Activated CD4-positive, alpha-beta T cell treated with anti-CD3 and anti-CD28 coated beads, Interleukin-2, amount 50 U/mL, for 1 hour (primary cell): ENCODE data around the gene CACNA1H.
A peak's percentile ranks its signal among the peaks of the same experiment; 100 is the strongest.

Source experiments
- DNase-seq: peaks from one replicate; pipeline ENCODE4 v3.0.0-alpha.2; 2020

CACNA1H gene

DNA sequence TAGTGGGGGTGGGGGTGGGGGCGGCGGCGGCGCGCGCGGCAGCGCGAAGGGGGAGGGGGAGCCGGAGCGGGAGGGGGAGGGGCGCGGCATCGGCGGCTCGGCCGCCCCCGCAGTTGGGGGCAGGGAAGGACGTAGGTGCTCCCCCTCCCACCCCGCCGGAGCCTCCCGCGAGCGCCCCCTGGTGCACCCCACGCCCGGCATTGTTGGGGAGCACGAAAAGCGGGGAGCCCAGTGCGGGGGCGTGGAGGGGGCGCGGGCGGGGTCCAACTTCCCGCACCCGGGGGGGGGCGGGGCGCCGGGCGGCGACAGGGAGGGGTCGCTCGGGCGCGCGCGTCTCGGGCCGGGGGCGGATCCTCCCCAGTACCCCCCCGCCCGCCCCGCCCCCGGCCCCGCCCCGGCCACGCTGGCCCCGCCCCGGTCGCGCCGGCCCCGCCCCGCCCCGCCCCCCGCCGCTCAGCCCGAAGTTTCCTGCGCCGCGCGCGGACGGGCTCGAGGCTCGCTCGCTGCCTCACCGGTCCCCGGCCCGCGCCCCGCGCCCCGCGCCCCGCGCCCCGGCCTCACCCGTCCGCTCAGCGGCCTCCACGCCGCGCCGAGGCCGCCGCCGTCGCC lies at the start of gene CACNA1H:
Gene CACNA1H (plus strand): TSS at position 456 of the 609 bp plus-strand sequence. CDS start 632 bp downstream, outside the sequence.
- DNase-seq, result peak; percentile 65

DNA sequence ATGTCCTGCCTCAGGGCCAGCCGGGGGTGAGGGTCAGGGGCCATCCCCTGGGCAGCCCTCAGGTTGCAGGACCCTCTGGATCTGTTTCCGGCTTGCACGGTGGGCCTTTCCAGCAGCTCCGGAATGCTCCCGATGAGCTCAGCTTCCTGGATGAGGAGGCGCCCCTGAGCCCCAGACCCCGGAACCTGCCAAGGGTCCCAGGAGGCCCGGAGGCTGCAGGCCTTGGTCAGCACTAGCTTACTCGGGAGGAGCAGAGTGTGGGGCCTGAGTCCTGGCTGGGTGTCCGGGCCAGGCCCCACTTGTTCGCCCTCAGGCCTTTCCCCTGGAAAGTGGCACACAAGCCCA lies 49.3 kb upstream of the CACNA1H start:
- no peak for DNase-seq

DNA sequence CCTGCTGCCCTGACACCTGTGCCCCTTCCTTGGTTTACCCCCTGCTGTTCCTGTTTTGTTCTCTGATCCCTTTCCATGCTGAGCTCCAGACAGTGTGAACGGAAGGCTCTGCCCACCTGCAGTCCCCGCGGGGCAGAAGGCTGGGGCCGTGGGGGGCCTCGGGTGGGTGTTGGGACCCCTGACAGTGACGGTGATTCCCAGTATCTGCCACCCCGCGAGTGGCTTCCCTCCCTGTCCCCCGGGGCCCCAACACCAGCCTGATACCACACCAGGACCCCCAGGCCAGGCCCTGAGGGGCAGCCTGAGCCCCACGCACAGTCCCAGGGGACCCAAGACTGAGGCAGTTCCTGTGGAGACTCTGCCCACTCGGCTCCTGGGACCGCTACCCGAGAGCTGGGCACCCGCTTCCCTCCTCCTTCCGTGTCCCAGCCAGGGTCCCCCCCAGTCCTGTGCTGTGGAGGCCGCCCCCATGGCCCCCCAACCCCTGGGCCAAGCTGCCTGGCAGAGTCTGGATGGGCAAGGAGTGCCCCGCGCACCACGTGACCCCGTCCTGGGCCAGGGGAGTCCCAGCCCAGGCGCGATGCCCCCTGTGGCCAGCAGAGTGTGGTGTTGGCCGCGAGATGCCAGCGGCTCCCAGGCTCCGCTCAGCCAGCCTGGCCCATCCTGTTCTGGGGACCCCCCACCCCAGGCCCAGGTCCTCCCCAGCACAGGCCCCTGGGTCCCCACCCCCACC lies 46.9 kb upstream of the CACNA1H start:
- DNase-seq, result peak; percentile 39

DNA sequence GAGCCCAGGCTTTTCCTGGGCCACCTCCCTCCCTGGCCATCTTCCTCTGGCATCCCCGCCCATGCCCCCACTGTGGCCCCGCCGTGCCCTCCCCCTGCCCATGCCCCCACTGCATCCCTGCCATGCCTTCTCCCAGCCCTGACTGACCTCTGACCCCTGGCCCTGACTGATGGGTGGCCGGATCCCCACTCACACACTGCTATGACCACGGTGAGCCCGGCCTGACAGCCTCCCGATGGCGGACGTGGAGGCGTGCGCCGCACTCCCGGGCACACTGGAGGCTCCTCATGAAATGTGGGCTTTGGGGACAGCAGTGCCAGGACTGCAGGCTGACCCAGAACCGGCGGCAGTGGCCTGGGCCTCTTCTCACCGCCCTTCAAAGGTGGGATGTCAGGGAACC lies 46.2 kb upstream of the CACNA1H start:
- DNase-seq, result no peak

DNA sequence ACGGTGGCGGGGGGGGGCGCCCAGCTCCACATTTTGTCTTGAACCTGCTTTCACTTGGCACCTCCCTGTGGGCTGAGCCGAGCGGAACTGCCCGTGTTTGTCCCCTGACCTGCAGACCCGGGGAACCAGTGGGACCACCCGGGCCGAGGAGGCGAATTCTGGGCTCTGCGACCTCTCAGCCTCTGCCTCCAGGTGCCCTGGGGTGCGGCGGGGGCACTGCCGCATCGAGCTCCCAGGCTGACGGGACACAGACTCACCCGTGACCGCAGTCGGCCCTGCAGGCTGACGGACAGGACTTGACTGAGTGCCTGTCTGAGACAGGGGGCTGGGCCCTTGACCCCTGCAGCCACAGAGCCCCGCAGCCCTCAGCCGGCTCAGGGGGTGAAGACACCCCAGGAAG lies 45.8 kb upstream of the CACNA1H start:
- DNase-seq, result no peak

DNA sequence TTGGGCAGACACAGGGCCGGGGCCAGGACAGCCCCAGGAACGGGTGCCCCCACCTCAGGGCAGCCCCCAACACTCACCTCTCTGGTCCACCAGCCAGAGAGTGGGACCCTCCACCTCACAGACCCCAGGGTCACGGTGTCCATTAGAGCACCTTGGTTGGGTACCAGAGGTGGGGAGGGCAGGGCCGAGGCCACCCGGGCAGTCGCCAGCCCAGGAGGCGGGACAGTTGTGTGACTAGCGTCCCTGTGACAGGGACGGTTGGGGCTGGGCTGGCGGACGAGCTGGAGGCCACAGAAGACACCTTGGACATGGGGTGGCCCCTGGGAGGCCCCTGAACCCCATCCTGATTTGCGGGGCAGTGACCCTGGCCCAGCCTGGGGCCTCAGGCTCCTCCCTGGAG lies 45.2 kb upstream of the CACNA1H start:
- no peak for DNase-seq

DNA sequence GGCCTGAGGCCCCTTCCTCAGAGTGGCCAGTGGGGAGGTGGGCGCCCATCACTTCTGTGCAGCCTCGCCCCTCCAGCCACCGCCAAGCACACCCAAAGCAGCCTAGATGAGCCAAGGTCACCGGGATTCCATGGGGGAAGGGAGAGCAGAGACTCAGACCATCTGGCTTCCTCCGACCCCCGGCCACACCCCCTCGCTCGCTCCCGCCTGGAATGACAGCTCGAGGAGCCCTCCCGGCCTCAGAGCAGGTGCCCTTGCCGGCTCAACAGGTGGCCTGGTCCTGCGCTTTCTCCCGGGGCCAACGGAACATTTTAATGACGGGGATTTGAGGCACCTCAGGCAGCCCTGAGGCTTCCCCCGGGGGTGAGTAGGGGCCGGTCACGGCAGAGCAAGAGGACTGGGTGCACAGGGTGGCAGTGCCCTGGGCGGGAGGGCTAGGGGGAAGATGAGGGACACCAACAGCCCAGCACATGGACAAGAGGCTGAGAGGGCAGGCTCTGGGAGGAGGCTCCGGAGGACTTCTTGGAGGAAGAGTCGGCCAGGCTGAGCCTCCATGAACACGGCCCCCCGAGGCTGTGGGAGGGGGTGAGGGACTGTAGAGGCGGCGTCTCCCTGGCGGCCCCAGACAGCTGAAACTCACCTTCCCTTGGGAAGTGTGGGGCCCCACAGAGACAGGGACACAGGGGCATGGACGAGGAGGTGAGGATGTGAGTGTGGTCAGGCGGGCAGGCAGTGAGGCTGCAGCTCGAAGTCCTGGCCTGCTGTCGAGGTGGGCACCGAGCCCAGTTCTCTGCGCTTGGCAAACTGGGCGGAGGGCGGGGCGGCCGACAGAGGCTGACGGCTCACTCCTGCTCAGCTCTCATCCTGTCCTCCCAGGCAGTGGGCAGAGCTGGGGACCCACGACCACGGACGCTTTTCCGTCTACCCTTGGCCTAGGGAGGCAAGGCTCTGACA lies 44.3 kb upstream of the CACNA1H start:
- DNase-seq, result no peak

DNA sequence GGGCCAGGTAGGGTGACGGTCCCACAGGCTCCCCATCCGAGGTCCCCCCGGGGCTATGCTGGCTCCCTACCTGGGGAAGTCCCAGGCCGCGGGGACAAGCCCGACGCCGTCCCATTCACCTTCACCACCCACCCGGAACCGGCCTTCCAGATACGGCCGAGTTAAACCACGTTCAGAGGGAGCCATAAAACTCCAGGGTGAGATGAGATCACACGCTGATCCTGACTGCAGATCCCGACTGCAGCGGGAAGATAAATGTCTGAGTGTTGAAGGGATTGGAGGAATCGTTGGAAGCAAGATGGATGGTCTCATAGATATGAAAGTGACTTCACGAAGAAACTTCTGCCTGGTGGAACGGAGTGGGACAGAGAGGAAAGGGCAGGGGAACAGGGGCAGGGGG lies 43.3 kb upstream of the CACNA1H start:
- no peak for DNase-seq

DNA sequence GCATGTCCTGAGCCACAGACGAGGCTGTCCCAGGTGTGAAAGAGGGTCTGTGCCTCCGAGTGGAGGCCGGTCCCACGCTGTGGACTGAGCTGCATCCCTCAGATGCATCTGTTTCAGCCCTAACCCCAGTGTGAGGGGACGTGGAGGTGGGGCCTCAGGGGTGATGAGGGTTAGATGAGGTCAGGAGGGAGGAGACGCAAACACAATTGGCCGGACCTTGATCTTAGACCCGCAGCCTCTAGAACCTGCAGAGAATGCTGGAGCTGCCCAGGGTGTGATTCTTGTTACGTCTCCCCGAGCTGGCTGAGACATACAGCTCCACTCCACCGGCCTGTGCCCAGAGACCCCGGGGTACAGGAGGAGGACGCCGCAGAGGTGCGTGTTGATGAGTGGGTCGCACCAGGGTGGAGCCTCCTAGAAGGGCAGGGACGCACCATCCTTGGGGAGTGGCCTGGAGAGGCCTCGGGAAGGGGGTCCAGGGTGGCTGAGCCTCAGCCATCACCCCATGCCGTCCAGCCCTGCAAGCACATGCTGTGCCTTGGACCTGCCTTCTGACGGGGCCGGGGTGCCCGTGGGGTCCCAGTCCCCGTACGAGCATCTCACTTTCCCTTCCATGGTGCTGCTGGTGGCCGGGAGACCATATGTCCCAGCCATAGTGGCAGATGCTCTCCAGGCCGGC lies 40.3 kb upstream of the CACNA1H start:
- no peak for DNase-seq

DNA sequence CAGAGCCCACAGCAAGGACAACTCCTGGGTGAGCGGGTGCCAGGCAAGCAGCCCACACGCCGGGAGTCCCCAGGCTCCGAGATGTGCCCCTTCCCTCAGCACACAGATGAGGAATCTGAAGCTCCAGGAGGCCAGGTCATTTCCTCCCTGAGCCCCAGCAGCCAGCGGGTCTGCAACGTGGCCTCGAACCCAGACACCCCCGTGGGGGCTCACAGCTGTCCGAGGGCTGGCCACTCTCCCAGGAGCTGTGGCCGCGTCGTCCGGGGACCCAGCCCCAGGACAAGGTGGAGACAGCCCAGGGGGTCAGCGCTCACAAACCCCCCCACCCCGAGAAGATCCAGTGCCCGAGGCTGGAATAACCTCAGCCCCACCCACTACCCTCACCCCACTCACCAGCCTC lies 39.4 kb upstream of the CACNA1H start:
- no peak for DNase-seq

DNA sequence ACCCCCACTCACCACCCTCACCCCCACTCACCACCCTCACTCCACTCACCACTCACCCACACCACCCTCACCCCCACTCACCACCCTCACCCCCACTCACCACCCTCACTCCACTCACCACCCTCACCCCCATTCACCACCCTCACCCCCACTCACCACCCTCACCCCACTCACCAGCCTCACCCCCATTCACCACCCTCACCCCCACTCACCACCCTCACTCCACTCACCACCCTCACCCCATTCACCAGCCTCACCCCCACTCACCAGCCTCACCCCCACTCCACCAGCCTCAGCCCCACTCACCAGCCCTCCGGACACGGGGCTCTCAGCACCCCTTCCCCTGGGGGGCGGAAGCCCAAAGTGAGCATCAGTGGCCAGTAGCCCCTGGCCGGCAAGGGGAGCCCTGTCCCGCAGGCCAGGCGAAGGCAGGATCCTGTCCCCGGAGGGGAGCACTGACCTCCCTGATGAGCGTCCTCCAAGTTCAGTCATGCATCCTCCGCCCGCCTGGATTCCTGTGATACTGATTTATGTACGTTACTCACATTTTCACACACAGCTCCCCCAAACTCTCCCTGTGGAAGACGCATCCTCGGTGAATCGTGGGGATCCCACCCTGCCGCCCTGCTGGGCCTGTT lies 38.9 kb upstream of the CACNA1H start:
- DNase-seq, result no peak

DNA sequence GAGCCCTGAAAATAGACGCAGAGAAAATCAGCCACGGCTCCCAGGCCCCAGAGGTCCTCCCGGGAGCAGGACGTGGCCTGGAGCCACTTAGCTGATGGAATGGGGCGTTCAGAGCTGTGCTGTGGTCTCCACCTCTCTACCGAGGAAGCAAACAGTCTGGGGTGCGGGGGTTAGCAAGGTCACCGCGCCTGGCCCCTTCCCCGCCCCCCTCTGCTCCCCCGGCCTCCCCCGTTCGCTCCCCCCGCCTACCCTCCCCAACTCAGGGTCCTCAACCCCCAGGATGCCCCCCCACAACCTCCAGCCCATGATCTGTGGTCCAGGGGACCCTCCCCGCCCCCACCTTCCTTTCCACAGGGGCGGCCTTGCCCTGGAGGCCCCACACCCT lies 36.2 kb upstream of the CACNA1H start:
- DNase-seq, result no peak

DNA sequence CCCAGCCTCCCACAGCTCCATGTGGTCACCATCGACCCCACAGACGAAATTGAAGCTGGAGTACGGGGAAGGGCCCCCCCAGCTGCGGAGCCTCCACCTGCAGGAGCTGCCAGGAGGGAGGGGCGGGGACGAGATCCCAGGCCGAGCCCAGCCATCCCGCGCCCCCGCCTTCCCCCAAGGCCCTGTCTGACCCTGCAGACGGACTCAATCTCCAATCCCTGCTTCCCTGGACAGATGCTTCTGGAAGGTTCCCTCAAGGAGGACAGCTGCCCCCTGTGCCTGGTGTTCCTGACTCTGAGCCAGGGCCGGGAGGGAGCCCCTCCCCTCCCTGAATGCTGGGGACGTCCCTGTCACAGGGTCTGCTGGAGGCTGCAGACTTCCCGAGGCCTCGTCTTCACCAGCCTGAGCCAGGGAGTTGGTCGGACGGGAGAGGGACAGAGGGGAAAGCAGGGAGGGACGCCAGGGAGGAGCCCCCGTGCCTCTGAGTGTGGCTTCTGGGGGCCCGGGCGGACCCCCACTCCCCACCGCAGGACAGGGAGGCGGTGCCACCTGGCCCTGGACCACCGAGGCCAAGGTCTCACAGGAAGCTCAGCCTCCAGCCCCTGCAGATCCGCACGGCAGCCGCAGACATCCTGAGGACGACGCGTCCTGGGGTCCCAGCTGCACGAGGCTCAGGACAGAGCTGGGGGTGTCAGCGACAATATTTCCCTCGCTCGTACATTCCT lies 35.6 kb upstream of the CACNA1H start:
- no peak for DNase-seq

DNA sequence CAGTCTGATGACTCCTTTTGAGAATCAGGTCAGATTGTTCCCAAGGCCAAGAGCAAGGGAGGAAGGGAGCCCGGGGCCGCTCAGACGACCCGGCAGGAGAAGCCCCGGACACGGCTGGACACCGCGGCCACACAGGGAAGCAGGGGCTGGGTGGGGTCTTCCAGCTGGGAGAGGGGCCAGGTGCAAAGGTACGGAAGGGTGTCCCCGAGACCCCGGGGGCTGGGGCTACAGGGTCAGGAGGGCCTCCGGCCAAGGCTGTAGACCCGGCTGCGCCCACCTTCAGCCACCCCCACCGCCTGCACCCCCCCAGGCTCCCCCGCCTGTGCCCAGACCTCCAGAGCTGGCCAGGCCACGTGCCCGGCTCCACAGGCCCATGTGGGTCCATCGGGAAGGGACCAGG lies 35.0 kb upstream of the CACNA1H start:
- DNase-seq, result no peak

DNA sequence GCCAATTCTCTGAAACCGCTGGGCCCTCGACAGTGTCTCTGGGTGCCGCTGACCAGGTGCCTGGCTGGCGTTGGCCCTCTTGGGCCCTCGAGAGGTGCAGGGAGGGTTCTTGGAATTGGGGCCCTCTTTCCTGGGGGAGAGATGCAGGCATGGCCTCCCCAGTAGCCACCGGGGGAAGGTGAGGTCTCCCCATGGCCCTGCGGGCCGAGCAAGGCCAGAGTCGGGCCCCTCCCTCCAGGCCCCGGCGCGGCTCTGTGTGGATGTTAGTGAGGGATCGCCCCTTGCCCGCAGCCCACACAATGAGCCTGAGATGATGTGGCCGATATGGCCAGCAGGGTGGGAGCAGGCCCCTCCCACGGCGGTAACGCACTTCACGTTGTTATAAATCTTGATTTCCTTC lies 33.8 kb upstream of the CACNA1H start:
- DNase-seq, result no peak

DNA sequence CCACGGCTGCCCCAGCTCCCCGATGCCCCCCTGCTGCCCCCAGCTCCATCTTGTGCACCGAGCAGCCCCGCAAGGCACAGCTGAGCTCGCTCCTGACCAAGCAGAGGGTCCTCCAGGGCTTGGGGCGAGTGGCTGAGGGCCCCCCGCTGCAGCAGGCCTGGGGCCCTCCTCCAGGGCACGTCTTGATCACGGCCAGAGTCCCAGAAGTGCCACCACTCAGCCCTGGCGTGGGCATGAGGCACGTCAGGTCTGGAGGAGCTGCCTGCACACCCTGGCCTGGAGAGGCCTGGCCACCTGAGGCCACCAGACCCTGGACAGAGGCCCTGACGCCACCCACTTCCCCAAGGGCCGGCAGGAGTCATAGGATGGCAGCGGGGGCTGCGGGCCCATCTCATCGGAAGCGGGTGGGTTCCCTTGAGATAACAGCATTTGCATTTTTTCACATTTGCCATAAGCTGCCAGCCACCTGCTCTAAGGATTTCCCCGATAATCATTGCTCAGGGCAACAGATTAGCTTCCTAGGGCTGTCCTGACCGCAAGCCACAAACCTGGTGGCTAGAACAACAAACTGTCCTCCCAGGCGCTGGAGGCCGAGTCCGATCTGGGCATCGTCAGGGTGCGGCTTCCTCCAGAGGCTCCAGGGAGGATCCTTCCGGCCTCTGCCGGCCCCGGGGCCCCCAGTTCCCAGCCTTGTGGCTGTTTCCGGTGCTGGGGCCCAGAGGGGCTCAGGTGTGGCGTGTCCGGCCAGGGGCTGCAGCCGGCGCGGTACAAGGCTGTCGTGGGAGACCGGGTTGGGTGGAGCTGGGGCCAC lies 32.9 kb upstream of the CACNA1H start:
- DNase-seq, result no peak

DNA sequence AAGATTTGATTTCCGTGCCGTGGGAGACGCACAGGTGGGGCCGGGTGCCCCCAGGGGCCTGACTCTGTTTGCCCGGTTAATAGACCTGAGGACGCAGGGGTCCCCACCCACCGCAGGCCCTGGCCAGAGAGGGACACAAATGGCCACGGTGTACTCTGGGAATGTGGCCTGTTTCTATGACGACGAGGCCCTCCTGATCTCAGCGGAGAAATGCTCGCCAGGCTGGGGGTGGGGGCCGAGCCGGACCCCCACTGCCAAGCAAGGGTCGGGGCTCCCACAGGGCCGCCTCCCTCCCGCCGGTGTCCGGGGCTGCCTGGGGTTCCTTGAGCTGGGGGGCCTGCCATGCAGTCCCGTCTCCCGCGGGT lies 32.3 kb upstream of the CACNA1H start:
- no peak for DNase-seq

DNA sequence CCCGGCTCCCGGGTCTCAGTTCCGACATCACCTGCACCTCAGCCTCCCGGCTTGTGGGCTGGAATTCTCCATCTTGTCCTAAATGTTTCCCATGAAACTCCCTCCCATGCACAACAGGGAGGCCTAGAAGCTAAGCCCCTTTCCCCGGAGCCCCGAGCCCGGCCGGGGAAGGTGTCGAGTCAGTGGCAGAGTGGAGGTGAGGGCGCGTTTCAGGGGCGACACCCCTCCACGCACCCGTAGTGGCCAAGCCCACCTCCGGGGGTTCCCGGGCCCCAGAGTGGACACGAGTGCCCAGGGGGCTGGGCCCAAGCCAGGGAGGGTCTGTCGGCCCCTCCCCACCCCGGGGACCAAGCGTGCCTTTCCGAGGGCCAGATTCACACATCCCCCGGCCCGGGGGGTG lies 31.9 kb upstream of the CACNA1H start:
- DNase-seq, result no peak

DNA sequence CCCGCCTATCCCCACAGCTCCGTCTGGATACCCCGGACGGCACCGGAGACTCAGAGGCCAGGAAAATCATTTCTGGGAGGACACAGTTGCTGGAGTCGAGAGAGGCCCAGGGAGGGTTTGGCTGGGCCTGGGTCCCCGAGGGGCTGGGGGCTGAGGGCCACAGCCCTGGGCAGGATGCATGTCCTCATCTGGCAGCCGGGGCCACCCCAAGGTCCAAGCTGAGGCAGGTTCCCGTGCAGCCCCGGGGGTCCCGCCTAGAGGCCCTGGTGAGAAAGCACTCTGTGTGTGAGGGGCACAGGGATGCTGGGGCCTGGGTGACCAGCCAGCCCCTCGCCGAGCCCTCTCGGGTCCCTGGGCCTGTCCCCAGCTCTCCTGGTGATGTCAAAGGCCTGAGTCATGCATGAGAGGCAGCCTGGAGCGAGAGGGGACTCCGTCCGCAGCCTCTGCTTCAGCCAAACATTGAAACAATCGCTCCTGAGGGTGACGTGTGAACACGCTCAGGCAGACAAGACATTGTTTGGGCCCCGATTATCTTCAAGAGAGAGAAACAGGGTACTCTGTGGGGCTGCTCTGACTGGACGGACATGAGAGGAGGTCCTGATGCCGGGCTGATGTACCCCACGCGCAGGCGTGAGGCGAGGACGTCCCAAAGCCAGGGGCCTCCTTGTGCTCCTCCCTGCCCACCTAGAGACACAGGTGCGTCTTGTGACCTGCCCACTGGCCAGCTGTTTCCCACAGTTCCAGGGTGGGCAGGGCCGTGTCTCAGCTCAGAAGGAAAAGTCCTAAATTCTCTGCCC lies 31.1 kb upstream of the CACNA1H start:
- DNase-seq, result no peak

DNA sequence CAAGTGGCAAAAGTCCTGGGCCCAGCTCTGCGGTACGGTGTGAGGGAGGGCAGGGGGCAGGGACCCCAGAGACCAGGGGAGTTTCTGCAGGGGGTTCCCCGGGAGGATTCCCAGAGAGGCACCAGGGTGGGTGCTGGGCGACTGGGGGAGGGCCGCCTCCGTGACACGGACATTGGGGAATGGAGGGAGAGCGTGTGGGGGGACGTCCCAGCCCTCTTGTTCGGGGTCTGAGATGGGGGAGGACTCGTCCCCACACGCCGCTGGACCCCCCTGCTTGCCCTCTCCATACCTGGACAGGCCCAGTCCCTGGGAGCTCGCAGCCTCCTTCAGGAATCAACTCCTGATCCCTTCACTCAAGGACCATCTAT lies 30.5 kb upstream of the CACNA1H start:
- no peak for DNase-seq
